Effector CD8-positive, alpha-beta T cell (primary cell): Measurements from ENCODE around the gene CHIA.
A peak's percentile ranks its signal among the peaks of the same experiment; 100 is the strongest.
"Not testable (repeated sequence)": the region's sequence is repeated elsewhere in the genome, so short reads cannot be mapped to it uniquely, and the experiment has no call there.

Source experiments
- DNase-seq: peaks from one replicate; lab custom pipeline; 2025; lab: John Stamatoyannopoulos, UW

Gene CHIA

GRCh38 chr1:111285879-111286278, 4.8 kb upstream of the CHIA start:
- DNase-seq: no peak

- DNase-seq: no peak
These were observed 3.7 kb upstream of the CHIA start for GRCh38 chr1:111286912-111287311.

GRCh38 chr1:111289371-111289770, 1.3 kb upstream of the CHIA start:
- DNase-seq: no peak

- DNase-seq: no peak
These were observed 547 bp upstream of the CHIA start for GRCh38 chr1:111290104-111290503.

- DNase-seq: no peak
These were observed 3.7 kb downstream of the CHIA start for GRCh38 chr1:111294390-111294789.

- no peak for DNase-seq
These were observed 11.7 kb downstream of the CHIA start for GRCh38 chr1:111302374-111302773.

- DNase-seq: no peak
These were observed 19.0 kb downstream of the CHIA start for GRCh38 chr1:111309690-111310089.

- DNase-seq: no peak
These were observed 27.9 kb downstream of the CHIA start for GRCh38 chr1:111318523-111318922.

- DNase-seq: no peak
These were observed 29.6 kb downstream of the CHIA start for GRCh38 chr1:111320066-111320879.

- DNase-seq: no peak
These were observed 32.6 kb downstream of the CHIA start for GRCh38 chr1:111323231-111323630.

GRCh38 chr1:111332190-111332589, 41.5 kb downstream of the CHIA start:
- no peak for DNase-seq

GRCh38 chr1:111334169-111334568, 43.5 kb downstream of the CHIA start:
- DNase-seq: peak; percentile 34

GRCh38 chr1:111335214-111335877, 44.7 kb downstream of the CHIA start:
- DNase-seq: not testable (repeated sequence)

- DNase-seq: not testable (repeated sequence)
These were observed 48.2 kb downstream of the CHIA start for GRCh38 chr1:111338849-111339248.

GRCh38 chr1:111346089-111346885, 55.6 kb downstream of the CHIA start:
- peak; percentile 81 for DNase-seq

- DNase-seq: no peak
These were observed 56.4 kb downstream of the CHIA start for GRCh38 chr1:111347026-111347425.

GRCh38 chr1:111351700-111352099, 61.0 kb downstream of the CHIA start:
- DNase-seq: no peak

GRCh38 chr1:111354584-111354983, 63.9 kb downstream of the CHIA start:
- no peak for DNase-seq

- no peak for DNase-seq
These were observed 68.3 kb downstream of the CHIA start for GRCh38 chr1:111358964-111359363.

GRCh38 chr1:111359376-111359775, 68.7 kb downstream of the CHIA start:
- DNase-seq: no peak

GRCh38 chr1:111360257-111360656, 69.6 kb downstream of the CHIA start:
- DNase-seq: not testable (repeated sequence)

GRCh38 chr1:111361761-111362160, 71.1 kb downstream of the CHIA start:
- DNase-seq: no peak

GRCh38 chr1:111364690-111365089, 74.0 kb downstream of the CHIA start:
- DNase-seq: no peak
